DND-41 (cell line): Measurements from ENCODE around the gene PARL.

Experiments
- ATAC-seq: fragments of 200-7000 bp; cut with Tn5 transposase; 3 replicates; pipeline ENCODE4 v1.9.1; 2021; ENCODE audit warnings: low read depth; ENCODE audit not compliant: insufficient read depth
- DNase-seq: peaks from one replicate; pipeline ENCODE4 v3.0.0-alpha.2; 2020
- H2AFZ ChIP-seq: 2 replicates; pipeline ENCODE4 v1.6.0; 2012; ENCODE audit warnings: low read depth, low read length
- H3K27ac ChIP-seq: 2 replicates; pipeline ENCODE4 v1.5.1; 2012; ENCODE audit warnings: low read length, inconsistent platforms
- H3K27me3 ChIP-seq: fragments of 200-600 bp; sonication (generic); 2 replicates; pipeline ENCODE4 v1.6.0; 2012; ENCODE audit warnings: low read length, mild to moderate bottlenecking, inconsistent platforms; ENCODE audit not compliant: insufficient read depth, poor library complexity
- H3K36me3 ChIP-seq: 2 replicates; pipeline ENCODE4 v1.5.1; 2012; ENCODE audit warnings: low read length, inconsistent platforms; ENCODE audit not compliant: insufficient read depth
- H3K4me1 ChIP-seq: 2 replicates; pipeline ENCODE4 v1.5.1; 2012; ENCODE audit warnings: mild to moderate bottlenecking, low read length; ENCODE audit not compliant: insufficient read depth
- H3K4me2 ChIP-seq: 2 replicates; pipeline ENCODE4 v1.6.0; 2012; ENCODE audit warnings: mild to moderate bottlenecking, moderate library complexity, low read length, inconsistent platforms; ENCODE audit not compliant: insufficient read depth
- H3K4me3 ChIP-seq, 2 experiments: fragments of 200-600 bp in 1 of 2; shearing (Covaris generic) in 1 of 2; 2 replicates each; pipeline ENCODE4 v1.5.1; 2012 to 2016; ENCODE audit warnings: inconsistent platforms in 2 of 2, low read length in 2 of 2, mild to moderate bottlenecking in 2 of 2, low read depth in 1 of 2, moderate library complexity in 1 of 2
- H3K79me2 ChIP-seq: 2 replicates; pipeline ENCODE4 v1.6.0; 2012; ENCODE audit warnings: low read length, inconsistent platforms; ENCODE audit not compliant: insufficient read depth
- H3K9ac ChIP-seq: 2 replicates; pipeline ENCODE4 v1.6.0; 2012; ENCODE audit warnings: low read depth, mild to moderate bottlenecking, inconsistent platforms, low read length, moderate library complexity
- H3K9me3 ChIP-seq: 2 replicates; pipeline ENCODE4 v1.5.1; 2012; ENCODE audit warnings: low read length, moderate library complexity, mild to moderate bottlenecking, inconsistent platforms; ENCODE audit not compliant: insufficient read depth, severe bottlenecking
- H4K20me1 ChIP-seq: 2 replicates; pipeline ENCODE4 v1.6.0; 2012; ENCODE audit warnings: low read length; ENCODE audit not compliant: insufficient read depth
- EZH2 ChIP-seq: IDR thresholded peaks from 3 replicates; pipeline ENCODE4 v1.6.1; 2012; ENCODE audit warnings: borderline replicate concordance, low read depth, mild to moderate bottlenecking, moderate library complexity, low read length, inconsistent platforms; ENCODE audit not compliant: severe bottlenecking
- TF ChIP-seq, protein P1 (sequence below): IDR thresholded peaks from 2 replicates; pipeline ENCODE4 v1.5.1; 2012; ENCODE audit warnings: borderline replicate concordance, low read length, moderate library complexity, mild to moderate bottlenecking; ENCODE audit not compliant: poor library complexity, severe bottlenecking; ENCODE audit errors: extremely low read depth

PARL gene

DNA sequence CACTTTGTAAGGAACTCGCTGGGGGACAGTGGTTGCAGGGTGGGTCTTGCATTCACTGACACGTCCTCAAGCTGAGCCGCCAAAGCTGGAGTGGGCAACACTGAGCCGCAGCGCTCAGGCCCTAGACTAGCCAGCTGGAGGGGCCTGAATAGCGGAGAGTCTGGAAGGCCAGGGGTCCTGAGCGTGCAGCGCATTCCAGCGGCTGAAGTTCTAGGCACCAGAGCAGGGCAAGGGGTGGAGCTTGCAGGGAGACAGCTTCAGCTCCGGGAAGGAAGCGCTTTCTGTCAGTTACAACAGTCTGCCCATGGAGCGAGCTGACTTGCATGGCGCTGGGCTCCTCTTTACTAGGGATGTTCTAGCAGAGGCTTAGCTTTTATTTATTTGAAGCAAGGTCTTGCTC, 62.0 kb downstream of the PARL start:
- Histone ChIP-seq H4K20me1 (no peaks in the 10 kb centered on the region), H3K27me3 (no peaks in the 10 kb centered on the region), H3K9ac (no peak overlapping the region), H2AFZ (no peak overlapping the region), H3K9me3 (no peaks in the 10 kb centered on the region), H3K36me3 (peaks cover 11% of the 10 kb centered on the region), H3K4me3 (no peak overlapping the region), H3K4me1 (no peaks in the 10 kb centered on the region), H3K27ac (no peak overlapping the region), H3K4me2 (no peak overlapping the region), H3K79me2 (no peaks in the 10 kb centered on the region)
- DNase-seq (no peak), ATAC-seq (no peak)
- TF ChIP-seq, protein P1, sequence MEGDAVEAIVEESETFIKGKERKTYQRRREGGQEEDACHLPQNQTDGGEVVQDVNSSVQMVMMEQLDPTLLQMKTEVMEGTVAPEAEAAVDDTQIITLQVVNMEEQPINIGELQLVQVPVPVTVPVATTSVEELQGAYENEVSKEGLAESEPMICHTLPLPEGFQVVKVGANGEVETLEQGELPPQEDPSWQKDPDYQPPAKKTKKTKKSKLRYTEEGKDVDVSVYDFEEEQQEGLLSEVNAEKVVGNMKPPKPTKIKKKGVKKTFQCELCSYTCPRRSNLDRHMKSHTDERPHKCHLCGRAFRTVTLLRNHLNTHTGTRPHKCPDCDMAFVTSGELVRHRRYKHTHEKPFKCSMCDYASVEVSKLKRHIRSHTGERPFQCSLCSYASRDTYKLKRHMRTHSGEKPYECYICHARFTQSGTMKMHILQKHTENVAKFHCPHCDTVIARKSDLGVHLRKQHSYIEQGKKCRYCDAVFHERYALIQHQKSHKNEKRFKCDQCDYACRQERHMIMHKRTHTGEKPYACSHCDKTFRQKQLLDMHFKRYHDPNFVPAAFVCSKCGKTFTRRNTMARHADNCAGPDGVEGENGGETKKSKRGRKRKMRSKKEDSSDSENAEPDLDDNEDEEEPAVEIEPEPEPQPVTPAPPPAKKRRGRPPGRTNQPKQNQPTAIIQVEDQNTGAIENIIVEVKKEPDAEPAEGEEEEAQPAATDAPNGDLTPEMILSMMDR: no peak
- no peak for TF ChIP-seq EZH2

DNA sequence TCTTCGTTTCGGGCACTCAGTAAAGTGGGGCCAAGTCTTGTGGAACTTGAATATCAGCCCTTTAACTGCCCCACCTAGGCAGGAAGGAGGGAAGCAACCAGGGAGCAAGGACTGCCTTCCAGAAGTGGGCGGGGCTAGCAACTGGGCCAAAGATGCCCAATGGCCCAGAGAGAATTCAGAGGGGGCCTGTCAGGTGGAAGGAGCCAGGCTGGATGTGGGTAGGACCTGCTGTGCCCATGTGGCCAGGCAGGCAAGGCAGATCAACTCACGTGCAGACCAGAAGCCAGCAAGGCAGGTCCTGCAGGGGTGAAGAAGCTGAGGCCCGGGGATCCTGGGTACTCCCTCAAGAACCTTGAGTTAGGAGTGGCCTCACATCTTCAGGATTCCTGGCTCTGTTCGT, 64.8 kb downstream of the PARL start:
- H3K4me2 ChIP-seq: no peak overlapping the region
- no peak for DNase-seq

DNA sequence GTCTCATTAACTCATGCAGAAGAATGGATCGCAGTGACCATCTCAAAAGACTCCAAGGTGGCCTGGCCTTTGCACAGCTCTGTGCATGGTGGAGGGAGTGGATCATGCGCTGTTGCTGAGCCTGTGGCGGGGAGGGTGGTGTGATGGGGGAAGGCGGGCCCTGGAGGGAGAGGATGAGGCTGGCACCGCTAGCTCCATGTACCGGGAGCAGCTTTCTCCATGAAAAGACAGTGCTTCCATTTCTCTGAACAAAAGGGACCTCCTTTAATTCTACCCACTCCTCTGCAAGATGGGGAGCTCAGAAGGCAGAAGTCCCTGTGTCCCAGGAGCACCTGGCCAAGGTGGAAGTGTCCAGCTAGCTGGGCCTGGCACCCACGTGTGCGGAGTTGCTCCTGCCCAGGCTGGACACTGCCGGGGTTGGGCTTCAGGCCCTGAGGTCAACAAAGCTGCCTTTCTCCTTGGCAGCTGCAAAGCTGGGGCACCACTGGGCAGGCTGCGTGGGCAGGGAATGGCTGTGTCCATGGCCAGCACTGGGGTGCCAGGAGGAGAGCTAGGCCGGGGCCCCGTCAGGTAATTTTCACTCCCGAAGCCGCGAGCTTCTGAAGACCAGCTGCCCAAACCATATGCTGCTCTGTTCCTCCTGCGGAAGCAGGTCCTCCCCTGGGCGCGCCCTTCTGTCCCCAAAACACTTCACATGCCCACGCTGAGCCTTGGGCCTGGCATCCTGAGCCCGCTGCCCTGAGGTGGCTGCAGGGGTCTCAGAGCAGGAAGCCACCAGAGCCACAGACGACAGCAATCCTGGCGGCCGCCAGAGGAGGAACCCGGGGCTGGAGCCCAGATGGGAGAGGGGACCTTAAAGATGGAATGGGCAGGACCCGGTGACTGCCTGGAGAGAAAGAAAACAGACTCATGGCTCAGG, 65.7 kb downstream of the PARL start:
- H3K9ac ChIP-seq: no peak overlapping the region
- no peak overlapping the region for H3K4me3 ChIP-seq
- no peak overlapping the region for H3K27ac ChIP-seq
- no peak overlapping the region for H2AFZ ChIP-seq
- H3K27me3 ChIP-seq: no peaks in the 10 kb centered on the region
- no peak for TF ChIP-seq EZH2
- no peak overlapping the region for H3K4me2 ChIP-seq
- H3K9me3 ChIP-seq: no peaks in the 10 kb centered on the region
- no peaks in the 10 kb centered on the region for H3K79me2 ChIP-seq
- peaks cover 16% of the 10 kb centered on the region for H3K36me3 ChIP-seq
- no peaks in the 10 kb centered on the region for H4K20me1 ChIP-seq
- no peaks in the 10 kb centered on the region for H3K4me1 ChIP-seq
- ATAC-seq: no peak
- DNase-seq: no peak

More for the DNA sequence above, 64.8 kb downstream of the PARL start:
- TF ChIP-seq, protein P1: no peak
- TF ChIP-seq EZH2: no peak
- Histone ChIP-seq H3K79me2 (no peaks in the 10 kb centered on the region), H3K4me3 (no peak overlapping the region), H2AFZ (no peak overlapping the region), H3K27me3 (no peaks in the 10 kb centered on the region), H3K27ac (no peak overlapping the region), H3K9me3 (no peaks in the 10 kb centered on the region), H3K4me1 (no peaks in the 10 kb centered on the region), H3K36me3 (peaks cover 13% of the 10 kb centered on the region), H4K20me1 (no peaks in the 10 kb centered on the region), H3K9ac (no peak overlapping the region)
- ATAC-seq: no peak

DNA sequence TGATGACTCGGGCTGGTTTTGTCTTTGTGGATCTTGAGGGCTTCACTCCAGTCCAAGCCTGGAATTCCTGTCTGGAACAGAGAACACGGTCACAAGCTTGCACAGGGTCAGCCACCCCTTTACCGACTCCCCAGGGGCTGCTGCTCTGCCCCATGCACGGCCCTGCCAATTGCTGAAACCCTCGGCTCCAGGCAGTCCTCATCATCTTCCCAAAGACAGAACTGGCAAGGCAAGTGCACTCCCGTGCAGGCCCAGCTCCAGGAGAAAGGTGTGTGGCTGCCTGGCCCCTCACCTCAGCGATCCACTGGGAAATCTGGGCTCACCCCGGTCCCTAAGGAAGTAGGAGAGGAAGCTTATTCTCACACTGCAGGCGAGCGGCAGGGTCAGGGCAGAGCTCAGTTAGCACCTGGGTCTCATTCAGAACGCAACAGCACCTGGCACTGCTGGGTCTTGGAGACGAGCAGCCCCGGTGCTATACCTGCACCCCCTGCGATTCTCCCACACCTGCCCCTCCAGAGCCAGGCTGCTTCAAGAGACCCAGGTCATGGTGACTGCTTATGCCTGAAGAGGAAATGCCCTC, 66.5 kb downstream of the PARL start:
- no peak for TF ChIP-seq EZH2
- TF ChIP-seq, protein P1: no peak
- Histone ChIP-seq H3K27ac (no peak overlapping the region), H3K79me2 (no peaks in the 10 kb centered on the region), H3K9me3 (no peaks in the 10 kb centered on the region), H3K4me1 (no peaks in the 10 kb centered on the region), H3K36me3 (peaks cover 17% of the 10 kb centered on the region), H2AFZ (no peak overlapping the region), H3K4me2 (no peak overlapping the region), H3K9ac (no peak overlapping the region), H4K20me1 (no peaks in the 10 kb centered on the region), H3K4me3 (no peak overlapping the region), H3K27me3 (no peaks in the 10 kb centered on the region)
- DNase-seq: no peak
- ATAC-seq: no peak
